MCF 10A (cell line): ENCODE results near the gene XPO4. TPM values are rescaled to one million over a fixed set of nuclear protein-coding genes. Genes with fewer than 3 reads are reported as not detected.

Experiments
- BruUV-seq: library from RNA; stranded (reverse); fragments of 400-500 nt; replicated peaks from 2 replicates; lab custom pipeline; 2021; lab: Mats Ljungman, UMichigan
- CTCF ChIA-PET: fragments of 300-600 bp; sonication (Branson Sonifier 250); formaldehyde crosslinking; extraction: SDS; loops from one replicate; lab custom pipeline; 2021; ENCODE audit warnings: antibody characterized with exemption, inconsistent platforms; lab: Yijun Ruan, JAX
- POLR2A ChIA-PET: fragments of 300-600, 350-650 bp; sonication (Branson Sonifier 250); formaldehyde crosslinking; extraction: SDS; loops from one replicate; lab custom pipeline; 2020; ENCODE audit warnings: antibody characterized with exemption, inconsistent platforms; lab: Yijun Ruan, JAX
- DNase-seq: peaks from one replicate; pipeline ENCODE4 v3.0.0-alpha.2; 2018; ENCODE audit not compliant: unreplicated experiment
- H3K27ac Mint-ChIP-seq: one replicate; pipeline ENCODE4 v1.8.0; 2022; ENCODE audit warnings: mild to moderate bottlenecking, low read depth, mixed read lengths; ENCODE audit not compliant: unreplicated experiment
- H3K27me3 Mint-ChIP-seq: one replicate; pipeline ENCODE4 v1.8.0; 2022; ENCODE audit warnings: mixed read lengths; ENCODE audit not compliant: insufficient read depth, unreplicated experiment
- H3K36me3 Mint-ChIP-seq: one replicate; pipeline ENCODE4 v1.8.0; 2022; ENCODE audit warnings: mild to moderate bottlenecking, moderate library complexity, mixed read lengths; ENCODE audit not compliant: insufficient read depth, unreplicated experiment
- H3K4me1 Mint-ChIP-seq: one replicate; pipeline ENCODE4 v1.8.0; 2022; ENCODE audit warnings: mixed read lengths; ENCODE audit not compliant: insufficient read depth, unreplicated experiment
- H3K4me3 Mint-ChIP-seq: one replicate; pipeline ENCODE4 v1.8.0; 2022; ENCODE audit warnings: mild to moderate bottlenecking, moderate library complexity, mixed read lengths; ENCODE audit not compliant: unreplicated experiment
- H3K9me3 Mint-ChIP-seq: one replicate; pipeline ENCODE4 v1.8.0; 2022; ENCODE audit warnings: mixed read lengths; ENCODE audit not compliant: unreplicated experiment
- intact Hi-C: fragments of 100-400 bp; cut with micrococcal nuclease; formaldehyde crosslinking; loops from 2 replicates; pipeline ENCODE4 v1.14.1; 2022
- total RNA-seq: library from RNA; stranded (reverse); gene quantifications from 2 replicates; pipeline ENCODE4 v1.2.3, GENCODE V29; 2022
- TF ChIP-seq, protein P1 (sequence below): fragments of 200-600 bp; IDR thresholded peaks from one replicate; pipeline ENCODE4 v1.8.0; 2022; ENCODE audit warnings: antibody characterized with exemption, mild to moderate bottlenecking; ENCODE audit not compliant: unreplicated experiment

Gene XPO4
- total RNA-seq, 1 experiment from 2014 or later = 25.8 TPM

DNA sequence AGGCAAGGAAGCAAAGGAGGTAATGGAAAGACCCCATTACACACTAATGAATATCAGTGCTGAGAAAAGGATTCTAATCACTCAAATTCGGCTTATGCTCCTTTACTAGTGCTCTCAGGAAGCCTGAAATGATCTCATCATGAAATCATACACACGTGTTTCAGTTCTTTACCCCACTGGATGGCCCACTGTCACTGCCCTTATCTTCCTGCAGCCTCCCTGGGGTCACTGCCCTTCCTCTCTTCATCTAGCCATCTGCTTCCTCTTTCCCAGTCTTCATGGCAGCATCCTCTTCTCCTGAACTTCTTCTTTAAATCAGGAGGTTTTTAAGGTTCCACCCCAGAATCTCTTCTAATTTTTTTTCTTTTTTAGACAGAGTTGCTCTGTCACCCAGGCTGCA, 100.8 kb downstream of the XPO4 start:
- POLR2A ChIA-PET = no interaction called here
- CTCF ChIA-PET = interaction anchor here (0.6 to 0.7 kb wide), 3 partner anchors 26 to 1027 kb away, joined by 3 to 6 read pairs (median 4); no protein-coding TSS in a partner anchor
- H3K36me3 Mint-ChIP-seq = peaks cover 51% of the 10 kb centered on the region
- H3K27ac Mint-ChIP-seq = no peak overlapping the region
- no peaks in the 10 kb centered on the region for H3K27me3 Mint-ChIP-seq
- BruUV-seq = no TSS peak
- H3K4me3 Mint-ChIP-seq = no peak overlapping the region
- intact Hi-C loops = no loop called here
- TF ChIP-seq, protein P1, sequence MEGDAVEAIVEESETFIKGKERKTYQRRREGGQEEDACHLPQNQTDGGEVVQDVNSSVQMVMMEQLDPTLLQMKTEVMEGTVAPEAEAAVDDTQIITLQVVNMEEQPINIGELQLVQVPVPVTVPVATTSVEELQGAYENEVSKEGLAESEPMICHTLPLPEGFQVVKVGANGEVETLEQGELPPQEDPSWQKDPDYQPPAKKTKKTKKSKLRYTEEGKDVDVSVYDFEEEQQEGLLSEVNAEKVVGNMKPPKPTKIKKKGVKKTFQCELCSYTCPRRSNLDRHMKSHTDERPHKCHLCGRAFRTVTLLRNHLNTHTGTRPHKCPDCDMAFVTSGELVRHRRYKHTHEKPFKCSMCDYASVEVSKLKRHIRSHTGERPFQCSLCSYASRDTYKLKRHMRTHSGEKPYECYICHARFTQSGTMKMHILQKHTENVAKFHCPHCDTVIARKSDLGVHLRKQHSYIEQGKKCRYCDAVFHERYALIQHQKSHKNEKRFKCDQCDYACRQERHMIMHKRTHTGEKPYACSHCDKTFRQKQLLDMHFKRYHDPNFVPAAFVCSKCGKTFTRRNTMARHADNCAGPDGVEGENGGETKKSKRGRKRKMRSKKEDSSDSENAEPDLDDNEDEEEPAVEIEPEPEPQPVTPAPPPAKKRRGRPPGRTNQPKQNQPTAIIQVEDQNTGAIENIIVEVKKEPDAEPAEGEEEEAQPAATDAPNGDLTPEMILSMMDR = no peak
- DNase-seq = no peak
- no peaks in the 10 kb centered on the region for H3K9me3 Mint-ChIP-seq
- peaks cover 22% of the 10 kb centered on the region for H3K4me1 Mint-ChIP-seq

DNA sequence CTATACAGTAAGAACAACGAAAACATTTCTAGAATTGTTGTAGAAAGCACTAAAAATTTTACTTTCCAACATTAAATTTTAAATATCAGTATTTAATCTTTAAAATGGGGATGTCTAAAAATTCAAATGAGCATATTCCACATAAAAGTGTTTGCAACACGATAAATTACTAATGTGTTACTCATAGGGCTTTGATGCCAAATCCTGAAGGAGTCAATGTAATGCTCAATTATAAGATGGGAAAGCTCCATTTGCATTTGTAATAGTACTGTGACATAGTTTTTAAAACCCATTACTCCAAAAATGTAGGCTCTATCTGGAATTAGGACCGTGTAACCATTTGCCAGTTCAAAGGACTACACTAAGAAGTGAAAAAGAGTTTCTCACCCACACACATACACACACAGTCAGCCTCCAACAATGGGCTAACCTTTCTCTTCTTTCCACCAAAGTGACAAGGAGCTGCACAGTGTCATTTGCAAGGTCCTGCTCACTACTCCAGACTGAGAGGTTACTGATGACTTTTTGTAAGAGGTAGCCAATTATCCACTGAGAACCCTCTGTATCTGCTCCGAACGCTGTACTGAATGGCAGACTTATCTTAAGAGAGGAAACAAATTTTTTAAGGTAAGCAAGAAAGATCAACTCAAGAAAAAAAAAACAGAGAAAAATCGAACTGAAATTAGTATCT, 102.7 kb downstream of the XPO4 start:
- H3K36me3 Mint-ChIP-seq = peaks cover 55% of the 10 kb centered on the region
- no TSS peak for BruUV-seq

DNA sequence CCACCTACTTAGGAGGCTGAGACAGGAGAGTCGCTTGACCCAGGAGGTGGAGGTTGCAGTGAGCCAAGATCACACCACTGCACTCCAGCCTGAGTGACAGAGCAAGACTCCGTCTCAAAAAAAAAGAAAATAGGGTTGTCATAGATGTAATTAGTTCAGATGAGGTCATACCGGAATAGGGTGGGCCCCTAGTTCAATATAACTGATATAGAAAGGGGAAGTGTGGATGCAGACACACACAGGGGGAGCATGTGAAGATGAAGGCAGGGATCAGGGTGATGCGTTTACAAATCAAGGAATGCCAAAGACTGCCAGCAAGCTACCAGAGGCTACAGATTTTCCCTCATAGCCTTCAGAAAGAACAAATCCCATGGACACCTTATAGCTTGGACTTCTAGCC, 104.5 kb downstream of the XPO4 start:
- CTCF ChIA-PET = interaction anchor here (0.6 to 1.0 kb wide), 2 partner anchors 31 to 129 kb away, joined by 3 read pairs; no protein-coding TSS in a partner anchor
- DNase-seq = no peak
- H3K9me3 Mint-ChIP-seq = no peaks in the 10 kb centered on the region
- H3K27me3 Mint-ChIP-seq = no peaks in the 10 kb centered on the region
- no TSS peak for BruUV-seq
- peaks cover 67% of the 10 kb centered on the region for H3K36me3 Mint-ChIP-seq
- H3K4me3 Mint-ChIP-seq = no peak overlapping the region
- intact Hi-C loops = no loop called here
- no peak overlapping the region for H3K27ac Mint-ChIP-seq
- POLR2A ChIA-PET = interaction anchor here (0.7 kb wide), 1 partner anchor 18 kb away, joined by 3 read pairs; no protein-coding TSS in a partner anchor
- TF ChIP-seq, protein P1 = no peak
- peaks cover 10% of the 10 kb centered on the region for H3K4me1 Mint-ChIP-seq

More for the DNA sequence above, 102.7 kb downstream of the XPO4 start:
- intact Hi-C loops = no loop called here
- CTCF ChIA-PET = interaction anchor here (1.0 kb wide), 1 partner anchor 228 kb away, joined by 3 read pairs; no protein-coding TSS in a partner anchor
- DNase-seq = peak; percentile 41
- no peaks in the 10 kb centered on the region for H3K27me3 Mint-ChIP-seq
- no peak overlapping the region for H3K27ac Mint-ChIP-seq
- no peaks in the 10 kb centered on the region for H3K9me3 Mint-ChIP-seq
- TF ChIP-seq, protein P1 = no peak
- peaks cover 22% of the 10 kb centered on the region for H3K4me1 Mint-ChIP-seq
- POLR2A ChIA-PET = interaction anchor here (0.6 to 1.9 kb wide), 4 partner anchors 14 to 802 kb away, joined by 3 to 5 read pairs (median 3); partner anchors contain the start of gene EEF1AKMT1
- no peak overlapping the region for H3K4me3 Mint-ChIP-seq

DNA sequence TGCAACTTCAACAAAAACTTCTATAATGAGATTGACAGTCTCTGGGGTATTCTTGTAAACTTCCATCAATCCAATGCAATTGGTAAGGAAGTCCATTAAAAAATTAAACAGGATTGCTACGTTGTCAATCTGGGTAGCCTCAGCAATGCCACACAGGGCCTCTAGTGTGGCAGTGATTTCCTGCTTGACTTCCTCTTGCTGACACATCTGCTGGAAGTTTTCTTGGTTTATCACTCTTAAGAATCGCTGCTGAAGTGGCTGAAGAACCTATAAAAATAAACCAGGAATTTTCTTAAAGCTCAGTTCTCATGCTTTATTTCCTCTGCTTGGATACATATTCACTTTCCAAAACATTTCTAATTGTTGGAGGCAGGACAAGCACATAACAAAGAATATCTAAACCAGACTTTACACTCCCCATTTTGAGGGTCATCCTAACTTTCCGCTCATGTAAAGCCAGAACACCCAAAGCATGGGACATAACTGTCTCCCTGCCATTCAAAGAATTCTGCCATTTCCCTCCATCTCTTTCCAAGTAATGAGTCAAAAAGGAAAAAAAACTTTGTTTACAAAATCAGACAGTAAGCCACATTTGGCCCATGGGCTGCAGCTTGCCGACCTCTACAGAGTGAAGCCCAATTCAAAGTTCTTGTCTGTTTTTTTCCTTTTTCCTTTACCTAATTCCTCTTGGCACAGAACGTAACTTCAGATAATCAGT, 105.6 kb downstream of the XPO4 start:
- DNase-seq = no peak
- no TSS peak for BruUV-seq
- Mint-ChIP-seq H3K4me1 (peaks cover 9% of the 10 kb centered on the region), H3K36me3 (peaks cover 71% of the 10 kb centered on the region), H3K4me3 (no peak overlapping the region), H3K27me3 (no peaks in the 10 kb centered on the region), H3K9me3 (no peaks in the 10 kb centered on the region), H3K27ac (no peak overlapping the region)
- TF ChIP-seq, protein P1 = no peak
- CTCF ChIA-PET = interaction anchor here (2.4 kb wide), 1 partner anchor 32 kb away, joined by 8 read pairs; no protein-coding TSS in a partner anchor
- POLR2A ChIA-PET = interaction anchor here (0.5 kb wide), 1 partner anchor 9 kb away, joined by 3 read pairs; no protein-coding TSS in a partner anchor
- intact Hi-C loops = no loop called here
